Endothelial cell (in vitro differentiated cells): ENCODE measurements around the gene RPRD1B. TPM values are rescaled to one million over a fixed set of nuclear protein-coding genes. Genes with fewer than 3 reads are reported as not detected.
"Not testable (repeated sequence)": the region's sequence is repeated elsewhere in the genome, so short reads cannot be mapped to it uniquely, and the experiment has no call there.

ENCODE experiments used
- DNase-seq: peaks from one replicate; pipeline ENCODE4 v3.0.0; 2021; ENCODE audit warnings: low spot score
- H3K27ac Mint-ChIP-seq: one replicate; pipeline ENCODE4 v1.8.0; 2021; ENCODE audit warnings: mixed read lengths, inconsistent platforms; ENCODE audit not compliant: unreplicated experiment
- H3K27me3 Mint-ChIP-seq: one replicate; pipeline ENCODE4 v1.8.0; 2021; ENCODE audit warnings: mild to moderate bottlenecking, moderate library complexity, mixed read lengths, inconsistent platforms; ENCODE audit not compliant: unreplicated experiment
- H3K36me3 Mint-ChIP-seq: one replicate; pipeline ENCODE4 v1.8.0; 2021; ENCODE audit warnings: mild to moderate bottlenecking, low read depth, mixed read lengths, inconsistent platforms; ENCODE audit not compliant: unreplicated experiment
- H3K4me1 Mint-ChIP-seq: one replicate; pipeline ENCODE4 v1.8.0; 2021; ENCODE audit warnings: mild to moderate bottlenecking, mixed read lengths, inconsistent platforms; ENCODE audit not compliant: unreplicated experiment
- H3K4me3 Mint-ChIP-seq: one replicate; pipeline ENCODE4 v1.8.0; 2021; ENCODE audit warnings: mild to moderate bottlenecking, mixed read lengths, inconsistent platforms; ENCODE audit not compliant: unreplicated experiment
- H3K9me3 Mint-ChIP-seq: one replicate; pipeline ENCODE4 v1.8.0; 2021; ENCODE audit warnings: mixed read lengths, inconsistent platforms; ENCODE audit not compliant: unreplicated experiment
- CTCF ChIP-seq: fragments of 200-600 bp; sonication (generic); IDR thresholded peaks from one replicate; pipeline ENCODE4 v1.5.0; 2021; ENCODE audit warnings: antibody characterized with exemption; ENCODE audit not compliant: unreplicated experiment
- total RNA-seq: library from RNA; stranded (reverse); fragmentation: NEBNext Ultra II Directional; extraction: Animal tissue kit (Norgen Biotek cat#: 25700); gene quantifications from one replicate; pipeline ENCODE4 v1.2.1, GENCODE V29; 2021; ENCODE audit not compliant: unreplicated experiment

The RPRD1B gene
- total RNA-seq, 1 donor from 2014 or later: 24.1 TPM

- peaks cover 13% of the 10 kb centered on the region for H3K9me3 Mint-ChIP-seq
- TF ChIP-seq CTCF: no peak
- peaks cover 7% of the 10 kb centered on the region for H3K27me3 Mint-ChIP-seq
- no peak for DNase-seq
- H3K4me3 Mint-ChIP-seq: no peak overlapping the region
- no peak overlapping the region for H3K27ac Mint-ChIP-seq
- peaks cover 19% of the 10 kb centered on the region for H3K36me3 Mint-ChIP-seq
- H3K4me1 Mint-ChIP-seq: peaks cover 38% of the 10 kb centered on the region
These were observed 61.6 kb downstream of the RPRD1B start for GRCh38 chr20:38095017-38095686.

GRCh38 chr20:38098952-38099351 lies 65.4 kb downstream of the RPRD1B start:
- Mint-ChIP-seq H3K4me1 (peaks cover 30% of the 10 kb centered on the region), H3K36me3 (peaks cover 18% of the 10 kb centered on the region), H3K27me3 (peaks cover 3% of the 10 kb centered on the region), H3K4me3 (no peak overlapping the region), H3K27ac (peak overlapping the region; percentile 79), H3K9me3 (peaks cover 19% of the 10 kb centered on the region)
- TF ChIP-seq CTCF: no peak
- no peak for DNase-seq

GRCh38 chr20:38102206-38102605 lies 68.7 kb downstream of the RPRD1B start:
- H3K4me3 Mint-ChIP-seq, H3K27ac Mint-ChIP-seq, DNase-seq, H3K27me3 Mint-ChIP-seq: not testable (repeated sequence)
- peaks cover 19% of the 10 kb centered on the region for H3K9me3 Mint-ChIP-seq
- peaks cover 18% of the 10 kb centered on the region for H3K36me3 Mint-ChIP-seq
- peaks cover 21% of the 10 kb centered on the region for H3K4me1 Mint-ChIP-seq

GRCh38 chr20:38104285-38104684 lies 70.7 kb downstream of the RPRD1B start:
- Mint-ChIP-seq H3K36me3 (peaks cover 13% of the 10 kb centered on the region), H3K27ac (no peak overlapping the region), H3K9me3 (peaks cover 14% of the 10 kb centered on the region), H3K4me3 (no peak overlapping the region), H3K27me3 (peaks cover 3% of the 10 kb centered on the region), H3K4me1 (peaks cover 7% of the 10 kb centered on the region)
- DNase-seq: no peak
- no peak for TF ChIP-seq CTCF

- no peaks in the 10 kb centered on the region for H3K36me3 Mint-ChIP-seq
- H3K27me3 Mint-ChIP-seq: peaks cover 2% of the 10 kb centered on the region
- no peaks in the 10 kb centered on the region for H3K9me3 Mint-ChIP-seq
- DNase-seq: no peak
- TF ChIP-seq CTCF: no peak
- peaks cover 4% of the 10 kb centered on the region for H3K4me1 Mint-ChIP-seq
- H3K4me3 Mint-ChIP-seq: no peak overlapping the region
- H3K27ac Mint-ChIP-seq: no peak overlapping the region
These were observed 72.9 kb downstream of the RPRD1B start for GRCh38 chr20:38106461-38106860.

GRCh38 chr20:38107386-38107785 lies 73.8 kb downstream of the RPRD1B start:
- H3K9me3 Mint-ChIP-seq, H3K4me1 Mint-ChIP-seq, H3K27ac Mint-ChIP-seq, H3K27me3 Mint-ChIP-seq, DNase-seq, H3K36me3 Mint-ChIP-seq, H3K4me3 Mint-ChIP-seq: not testable (repeated sequence)

GRCh38 chr20:38107916-38108315 lies 74.4 kb downstream of the RPRD1B start:
- not testable (repeated sequence) for H3K27me3 Mint-ChIP-seq, DNase-seq, H3K4me1 Mint-ChIP-seq, H3K9me3 Mint-ChIP-seq, H3K27ac Mint-ChIP-seq, H3K4me3 Mint-ChIP-seq, H3K36me3 Mint-ChIP-seq
